H4 (cell line): ENCODE data around the gene HSP90AB1. TPM values are rescaled to one million over a fixed set of nuclear protein-coding genes. Genes with fewer than 3 reads are reported as not detected.
A peak's percentile ranks its signal among the peaks of the same experiment; 100 is the strongest.

Experiments
- DNase-seq: peaks from one replicate; pipeline ENCODE4 v3.0.0-alpha.2; 2015; ENCODE audit warnings: low spot score
- total RNA-seq: library from RNA; depleted of rRNA; stranded (reverse); fragments of >200 nt; shearing (Covaris generic); gene quantifications from 2 replicates; pipeline ENCODE4 v1.2.3, GENCODE V29; 2014

The HSP90AB1 gene
- total RNA-seq, 1 experiment from 2014 or later: 2,316 TPM

GRCh38 chr6:44235891-44236516 is 10.9 kb upstream of the HSP90AB1 start:
- DNase-seq: no peak

GRCh38 chr6:44237021-44237812 is 9.7 kb upstream of the HSP90AB1 start:
- DNase-seq: peak; percentile 100

- peak; percentile 62 for DNase-seq
Measured at GRCh38 chr6:44237813-44238433, 9.0 kb upstream of the HSP90AB1 start.

- no peak for DNase-seq
Measured at GRCh38 chr6:44238687-44239350, 8.1 kb upstream of the HSP90AB1 start.

GRCh38 chr6:44243345-44243744 is 3.6 kb upstream of the HSP90AB1 start:
- DNase-seq: no peak

GRCh38 chr6:44245391-44245911 is 1.4 kb upstream of the HSP90AB1 start:
- no peak for DNase-seq

- DNase-seq: peak; percentile 80
Measured at GRCh38 chr6:44245912-44246662, 814 bp upstream of the HSP90AB1 start.

- peak; percentile 68 for DNase-seq
Measured at GRCh38 chr6:44247338-44248302, 719 bp downstream of the HSP90AB1 start.

- no peak for DNase-seq
Measured at GRCh38 chr6:44248579-44248978, 1.7 kb downstream of the HSP90AB1 start.

- no peak for DNase-seq
Measured at GRCh38 chr6:44249082-44249748, 2.3 kb downstream of the HSP90AB1 start.

GRCh38 chr6:44250067-44250717 is 3.3 kb downstream of the HSP90AB1 start:
- no peak for DNase-seq

- no peak for DNase-seq
Measured at GRCh38 chr6:44250718-44251123, 3.8 kb downstream of the HSP90AB1 start.

GRCh38 chr6:44251576-44252524 is 4.9 kb downstream of the HSP90AB1 start:
- no peak for DNase-seq

- peak; percentile 60 for DNase-seq
Measured at GRCh38 chr6:44253307-44254101, 6.6 kb downstream of the HSP90AB1 start.

- no peak for DNase-seq
Measured at GRCh38 chr6:44254191-44255104, 7.5 kb downstream of the HSP90AB1 start.
